Measurements from ENCODE around the gene DUSP28.

DNA sequence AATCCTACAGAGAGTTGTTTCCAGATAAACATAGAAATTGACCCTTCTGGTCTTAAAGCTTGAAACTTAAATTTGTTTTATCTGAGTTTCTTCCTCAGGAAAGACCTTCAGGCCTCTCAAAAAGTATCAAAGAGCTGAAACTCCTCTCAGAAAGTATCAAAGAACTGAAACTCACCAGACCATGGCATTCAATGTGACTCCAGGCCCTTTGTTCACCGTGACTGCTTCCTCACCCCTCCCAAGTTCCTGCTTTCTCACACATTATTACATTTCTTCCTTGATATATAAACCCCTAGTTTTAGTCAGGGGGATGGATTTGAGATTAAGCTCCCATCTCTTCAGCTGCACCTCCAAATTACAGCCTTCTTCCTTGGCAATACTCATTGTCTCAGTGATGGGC, 8.3 kb upstream of the DUSP28 start:
- TF ChIP-seq, protein P1, sequence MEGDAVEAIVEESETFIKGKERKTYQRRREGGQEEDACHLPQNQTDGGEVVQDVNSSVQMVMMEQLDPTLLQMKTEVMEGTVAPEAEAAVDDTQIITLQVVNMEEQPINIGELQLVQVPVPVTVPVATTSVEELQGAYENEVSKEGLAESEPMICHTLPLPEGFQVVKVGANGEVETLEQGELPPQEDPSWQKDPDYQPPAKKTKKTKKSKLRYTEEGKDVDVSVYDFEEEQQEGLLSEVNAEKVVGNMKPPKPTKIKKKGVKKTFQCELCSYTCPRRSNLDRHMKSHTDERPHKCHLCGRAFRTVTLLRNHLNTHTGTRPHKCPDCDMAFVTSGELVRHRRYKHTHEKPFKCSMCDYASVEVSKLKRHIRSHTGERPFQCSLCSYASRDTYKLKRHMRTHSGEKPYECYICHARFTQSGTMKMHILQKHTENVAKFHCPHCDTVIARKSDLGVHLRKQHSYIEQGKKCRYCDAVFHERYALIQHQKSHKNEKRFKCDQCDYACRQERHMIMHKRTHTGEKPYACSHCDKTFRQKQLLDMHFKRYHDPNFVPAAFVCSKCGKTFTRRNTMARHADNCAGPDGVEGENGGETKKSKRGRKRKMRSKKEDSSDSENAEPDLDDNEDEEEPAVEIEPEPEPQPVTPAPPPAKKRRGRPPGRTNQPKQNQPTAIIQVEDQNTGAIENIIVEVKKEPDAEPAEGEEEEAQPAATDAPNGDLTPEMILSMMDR (IDR thresholded peaks at IDR 0.05) = no peak
- no peak for TF ChIP-seq POLR2AphosphoS5 (IDR thresholded peaks at IDR 0.05)
- no peak for TF ChIP-seq POLR2A (IDR thresholded peaks at IDR 0.05)
- TF ChIP-seq EP300 (IDR thresholded peaks at IDR 0.05) = no peak

All from gastroesophageal sphincter (tissue), 3 donors.